Immature natural killer cell (primary cell): ENCODE measurements around the gene PMP22. TPM values are rescaled to one million over a fixed set of nuclear protein-coding genes. Genes with fewer than 3 reads are reported as not detected.

Source experiments
- DNase-seq, 3 donors: peaks; one replicate each; pipeline ENCODE4 v3.0.0; 2022; ENCODE audit warnings: mixed read lengths in 1 of 3
- H3K27ac Mint-ChIP-seq, 6 donors: one replicate each; pipeline ENCODE4 v1.8.0; 2020; ENCODE audit warnings: mixed read lengths in 6 of 6, mild to moderate bottlenecking in 5 of 6, inconsistent platforms in 4 of 6, moderate library complexity in 3 of 6
- H3K27me3 Mint-ChIP-seq, 3 donors: one replicate each; pipeline ENCODE4 v1.8.0; 2020 to 2021; ENCODE audit warnings: low read depth in 3 of 3, mild to moderate bottlenecking in 3 of 3, mixed read lengths in 3 of 3, moderate library complexity in 3 of 3, inconsistent platforms in 1 of 3
- H3K36me3 Mint-ChIP-seq, 3 donors: one replicate each; pipeline ENCODE4 v1.8.0; 2020; ENCODE audit warnings: mixed read lengths in 3 of 3, inconsistent platforms in 2 of 3, mild to moderate bottlenecking in 2 of 3
- H3K4me1 Mint-ChIP-seq, 2 donors: one replicate each; pipeline ENCODE4 v1.8.0; 2020; ENCODE audit warnings: inconsistent platforms in 2 of 2, mild to moderate bottlenecking in 2 of 2, mixed read lengths in 2 of 2, moderate library complexity in 1 of 2
- H3K4me3 Mint-ChIP-seq, 5 donors: one replicate each; pipeline ENCODE4 v1.8.0; 2020; ENCODE audit warnings: mild to moderate bottlenecking in 5 of 5, mixed read lengths in 5 of 5, inconsistent platforms in 3 of 5, moderate library complexity in 3 of 5
- H3K9me3 Mint-ChIP-seq, 6 donors: one replicate each; pipeline ENCODE4 v1.8.0; 2020; ENCODE audit warnings: mild to moderate bottlenecking in 6 of 6, mixed read lengths in 6 of 6, inconsistent platforms in 4 of 6, moderate library complexity in 3 of 6
- polyA plus RNA-seq, 3 donors: library from polyadenylated mRNA; unstranded; fragments of 300-500 nt; fragmentation: Illumina TruSeq; gene quantifications; one replicate each; pipeline ENCODE4 v1.2.3, GENCODE V29; 2021

PMP22 gene
- polyA plus RNA-seq, 3 donors from 2014 or later, result 0.38 TPM; not detected in 2

DNA sequence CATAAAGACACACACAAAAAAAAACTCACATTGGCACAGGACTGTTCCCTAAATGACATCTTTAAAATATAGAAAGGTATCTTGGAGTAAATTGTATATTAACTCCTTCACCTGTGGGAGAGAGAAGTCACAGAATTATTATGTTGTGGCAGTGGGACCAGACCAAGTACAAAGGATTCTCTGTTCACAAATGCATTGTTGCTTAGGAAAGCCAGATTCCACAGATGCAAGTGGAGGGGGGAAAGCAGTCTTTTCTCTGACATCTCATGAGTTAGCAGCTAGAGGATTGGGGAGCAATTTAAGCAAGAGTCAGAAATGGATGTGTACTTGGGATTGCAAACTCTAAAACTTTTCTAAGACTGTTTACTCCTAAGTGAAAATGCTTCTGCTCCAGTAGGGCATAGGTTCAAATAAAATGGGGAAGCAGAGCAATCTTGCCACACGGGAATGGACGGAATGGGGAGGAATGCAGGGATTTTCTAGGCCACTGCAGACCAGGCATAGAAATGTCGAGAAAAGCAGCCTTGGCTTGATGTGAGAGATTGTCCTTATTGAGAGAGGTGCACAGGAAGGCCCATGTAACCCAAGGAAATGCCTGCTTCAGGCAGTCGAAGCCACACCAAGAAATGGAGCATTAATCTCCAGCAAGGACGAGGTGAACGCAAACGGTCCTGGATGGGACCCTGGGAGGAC is 4.1 kb upstream of the PMP22 start:
- Mint-ChIP-seq H3K36me3 (no peaks in the 10 kb centered on the region), H3K27me3 (peaks cover 4 to 13% (median 5%) of the 10 kb centered on the region in 3 donors), H3K9me3 (no peaks in the 10 kb centered on the region), H3K4me1 (no peaks in the 10 kb centered on the region), H3K27ac (no peak overlapping the region), H3K4me3 (no peak overlapping the region)
- no peak for DNase-seq

DNA sequence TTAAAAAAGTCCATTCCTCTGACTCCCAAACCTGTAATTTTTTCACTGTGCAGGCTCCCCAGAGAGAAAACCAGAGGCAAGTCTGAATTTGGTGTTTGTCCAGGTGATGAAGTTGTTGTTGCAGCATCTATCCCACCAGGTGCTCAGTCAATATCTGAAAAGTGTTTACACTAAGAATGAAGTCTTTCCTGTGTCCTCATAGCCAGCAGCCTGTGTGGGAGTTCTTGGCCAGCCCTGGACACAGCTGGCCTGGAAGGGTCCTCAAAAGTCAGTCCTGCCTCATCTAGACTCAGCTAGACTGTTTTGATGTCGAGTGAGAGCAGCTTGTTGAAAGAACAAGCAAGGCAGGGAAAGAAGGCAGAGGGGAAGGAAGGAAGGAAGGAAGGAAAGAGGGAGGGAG is 3.3 kb upstream of the PMP22 start:
- DNase-seq, result no peak
- H3K4me1 Mint-ChIP-seq, result no peaks in the 10 kb centered on the region
- H3K4me3 Mint-ChIP-seq, result no peak overlapping the region
- no peaks in the 10 kb centered on the region for H3K36me3 Mint-ChIP-seq
- no peak overlapping the region for H3K27ac Mint-ChIP-seq
- H3K9me3 Mint-ChIP-seq, result no peaks in the 10 kb centered on the region
- H3K27me3 Mint-ChIP-seq, result peaks cover 5 to 12% (median 7%) of the 10 kb centered on the region in 3 donors

DNA sequence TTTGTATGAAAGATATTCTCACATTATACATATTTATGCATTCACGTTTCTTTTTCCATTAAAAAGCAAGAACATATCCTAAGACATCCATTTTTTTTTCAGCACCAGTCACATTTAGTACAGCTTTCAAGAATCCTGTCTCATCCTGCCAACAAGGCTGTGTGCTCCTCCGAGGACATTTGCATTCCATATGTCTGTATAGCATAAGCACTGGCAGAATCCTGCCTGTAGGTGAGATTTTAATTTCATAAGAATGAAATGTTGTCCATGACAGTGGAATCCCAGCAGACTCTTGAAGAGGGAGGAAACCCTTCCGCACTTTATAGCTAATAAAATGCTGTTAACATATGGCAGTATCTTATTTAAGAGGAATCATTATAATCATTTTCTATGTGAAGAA is 2.9 kb upstream of the PMP22 start:
- Mint-ChIP-seq H3K9me3 (no peaks in the 10 kb centered on the region), H3K36me3 (no peaks in the 10 kb centered on the region), H3K4me1 (no peaks in the 10 kb centered on the region), H3K27ac (no peak overlapping the region), H3K4me3 (no peak overlapping the region), H3K27me3 (peaks cover 5 to 12% (median 7%) of the 10 kb centered on the region in 3 donors)
- DNase-seq, result no peak

DNA sequence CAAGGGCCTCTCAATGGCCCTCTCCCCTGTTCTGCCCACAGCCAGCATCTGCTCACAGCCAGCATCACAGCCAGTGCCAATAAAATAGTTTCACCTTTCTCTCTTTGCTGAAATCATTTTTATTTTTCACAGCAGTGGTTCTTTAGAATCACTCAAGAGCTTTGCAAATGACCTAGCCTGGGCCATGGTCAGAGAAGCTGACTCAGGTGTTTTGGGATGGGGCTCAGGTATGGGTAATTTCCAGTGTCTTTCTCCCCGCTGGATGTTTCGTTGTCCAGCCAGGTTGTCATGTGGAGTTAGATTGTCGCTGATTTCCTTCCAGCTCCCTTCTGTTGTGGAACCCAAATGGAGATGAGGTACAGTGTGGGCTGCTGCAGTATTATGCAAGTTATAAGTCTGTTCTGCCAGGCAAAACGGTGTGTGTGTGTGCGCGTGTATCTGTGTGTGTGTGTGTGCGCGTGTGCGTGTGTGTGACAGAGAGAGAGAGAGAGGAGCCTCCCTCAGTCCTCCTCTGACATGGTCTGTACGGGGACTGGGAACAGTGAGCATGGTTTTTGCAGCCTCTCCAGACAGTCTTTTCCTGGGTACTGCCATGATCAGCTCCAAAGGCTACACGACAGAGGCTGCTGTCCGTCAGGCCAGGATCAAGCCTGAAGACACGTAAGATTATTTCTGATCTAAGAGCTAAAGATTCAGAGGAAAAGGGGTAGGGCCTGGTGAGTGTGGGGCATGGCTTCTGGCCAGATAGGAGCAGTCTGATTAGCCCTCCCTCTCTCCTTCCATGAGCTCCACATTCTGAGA is 1.4 kb upstream of the PMP22 start:
- Mint-ChIP-seq H3K4me3 (no peak overlapping the region), H3K4me1 (no peaks in the 10 kb centered on the region), H3K27me3 (peaks cover 7 to 14% (median 9%) of the 10 kb centered on the region in 3 donors), H3K36me3 (no peaks in the 10 kb centered on the region), H3K9me3 (no peaks in the 10 kb centered on the region), H3K27ac (no peak overlapping the region)
- no peak for DNase-seq

DNA sequence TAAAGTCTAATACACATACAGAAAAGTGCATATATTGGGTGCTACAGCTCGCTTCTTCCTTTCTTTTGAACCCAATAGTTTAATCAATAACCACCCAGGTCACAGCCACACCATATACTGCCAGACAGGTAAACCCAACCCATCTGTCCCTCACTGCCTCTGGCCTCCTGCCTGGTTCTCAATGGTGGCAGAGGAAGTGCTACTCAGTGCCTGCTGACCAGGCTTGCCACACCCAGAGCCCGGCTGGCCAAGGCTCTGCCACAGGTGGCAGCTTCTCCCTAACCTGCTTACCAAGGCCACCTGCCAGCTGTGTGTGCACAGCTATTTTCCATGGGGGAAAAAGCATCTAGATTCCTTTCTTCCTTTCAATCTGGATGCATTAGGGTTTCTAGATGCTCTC is 584 bp downstream of the PMP22 start:
- H3K27me3 Mint-ChIP-seq, result peaks cover 12 to 20% (median 13%) of the 10 kb centered on the region in 3 donors
- no peak overlapping the region for H3K27ac Mint-ChIP-seq
- no peak for DNase-seq
- no peaks in the 10 kb centered on the region for H3K9me3 Mint-ChIP-seq
- H3K4me1 Mint-ChIP-seq, result peaks cover 5 to 8% of the 10 kb centered on the region in 2 donors
- no peaks in the 10 kb centered on the region for H3K36me3 Mint-ChIP-seq
- H3K4me3 Mint-ChIP-seq, result no peak overlapping the region

DNA sequence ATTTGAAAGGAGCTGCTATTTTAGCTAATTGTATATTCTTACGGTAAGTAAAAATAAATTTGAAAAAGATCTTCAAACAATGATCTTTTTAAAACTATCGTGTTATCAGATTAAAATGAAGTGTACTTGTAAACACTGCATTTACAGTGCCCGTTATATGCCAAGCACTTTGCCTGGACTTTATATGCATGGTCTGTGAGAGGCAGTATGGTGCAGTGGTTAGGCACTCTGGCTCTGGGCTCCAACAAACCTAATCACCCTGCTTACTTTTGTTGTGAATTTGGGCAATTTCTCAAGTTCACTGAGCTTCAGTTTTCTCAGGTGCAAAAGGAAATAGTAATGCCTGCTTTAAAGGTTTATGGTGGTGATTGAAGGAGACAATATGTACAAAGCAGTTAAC is 1.4 kb downstream of the PMP22 start:
- Mint-ChIP-seq H3K27ac (no peak overlapping the region), H3K9me3 (no peaks in the 10 kb centered on the region), H3K4me1 (peaks cover 5 to 8% of the 10 kb centered on the region in 2 donors), H3K36me3 (no peaks in the 10 kb centered on the region), H3K4me3 (no peak overlapping the region), H3K27me3 (peaks cover 14 to 23% (median 15%) of the 10 kb centered on the region in 3 donors)
- no peak for DNase-seq

DNA sequence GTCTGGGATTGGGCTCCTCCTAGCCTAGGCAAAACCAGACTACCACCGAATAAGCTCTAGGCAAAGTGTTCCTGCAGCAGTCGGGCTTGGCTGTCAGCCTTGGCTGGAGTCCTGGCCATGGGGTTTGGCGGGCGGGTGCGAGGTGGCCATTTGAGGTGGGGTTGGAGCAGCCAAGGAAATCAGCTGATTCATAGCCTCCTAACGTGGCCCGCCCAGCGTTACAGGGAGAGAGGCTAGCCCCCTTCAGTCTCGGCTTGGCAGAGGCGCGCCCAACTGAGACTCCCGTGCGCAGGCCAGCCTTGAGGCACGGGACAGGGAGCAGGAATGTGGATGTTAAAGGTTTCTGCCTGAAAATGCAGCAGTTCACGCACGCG is 1.9 kb downstream of the PMP22 start:
- peaks cover 14 to 26% (median 15%) of the 10 kb centered on the region in 3 donors for H3K27me3 Mint-ChIP-seq
- H3K9me3 Mint-ChIP-seq, result no peaks in the 10 kb centered on the region
- no peak for DNase-seq
- no peaks in the 10 kb centered on the region for H3K36me3 Mint-ChIP-seq
- peaks cover 5 to 8% of the 10 kb centered on the region in 2 donors for H3K4me1 Mint-ChIP-seq
- H3K4me3 Mint-ChIP-seq, result no peak overlapping the region
- no peak overlapping the region for H3K27ac Mint-ChIP-seq

DNA sequence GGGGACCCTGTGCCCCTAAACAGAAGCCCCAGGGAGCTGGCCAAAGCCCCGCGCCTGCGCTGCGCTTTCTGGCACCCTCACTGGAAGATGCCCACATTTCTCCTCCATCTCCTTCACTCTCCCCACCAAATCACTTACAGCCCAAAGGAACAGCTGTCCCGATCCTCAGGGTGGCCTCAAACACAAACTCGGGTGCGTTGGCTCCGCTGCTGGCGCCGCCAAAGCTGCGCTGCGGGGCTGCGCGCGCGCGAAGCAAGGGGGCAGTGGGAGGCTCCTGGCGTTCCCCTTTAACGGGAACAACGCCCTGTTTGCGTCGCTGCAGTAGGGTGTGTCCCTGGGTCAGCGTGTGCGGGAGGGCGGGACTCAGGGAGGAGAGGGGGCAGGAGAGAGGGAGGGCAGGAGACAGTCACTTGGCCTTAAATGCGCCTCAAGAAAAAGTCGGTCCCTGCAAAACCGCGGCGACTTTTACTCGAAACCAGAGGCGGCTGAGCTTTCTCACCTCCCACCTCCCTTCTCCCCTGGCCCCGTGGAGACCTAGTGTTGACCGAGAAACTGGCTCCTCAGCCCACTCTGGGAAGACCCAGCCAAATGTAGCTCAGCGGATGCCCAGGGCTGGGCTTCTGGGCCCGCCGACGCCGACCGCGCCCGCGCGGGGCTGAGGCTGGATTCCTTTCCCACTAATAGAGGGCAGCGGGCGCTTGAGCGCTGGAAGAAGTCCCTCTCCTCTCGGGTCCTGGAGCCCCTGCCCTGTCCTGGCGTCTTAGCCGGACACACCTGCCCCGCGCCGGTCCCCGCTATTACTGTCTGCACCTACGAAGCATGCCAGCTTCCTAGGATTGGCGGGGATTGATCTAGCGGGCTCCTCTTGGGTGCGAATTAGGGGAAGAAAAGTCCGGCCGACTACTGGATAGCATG is 2.6 kb downstream of the PMP22 start:
- Mint-ChIP-seq H3K4me1 (peaks cover 5 to 14% of the 10 kb centered on the region in 2 donors), H3K27me3 (peaks cover 14 to 30% (median 15%) of the 10 kb centered on the region in 3 donors), H3K9me3 (no peaks in the 10 kb centered on the region), H3K36me3 (no peaks in the 10 kb centered on the region), H3K27ac (no peak overlapping the region), H3K4me3 (peak overlapping the region in 3 of 5 donors; percentile 7 to 43 (median 23))
- DNase-seq, result no peak

DNA sequence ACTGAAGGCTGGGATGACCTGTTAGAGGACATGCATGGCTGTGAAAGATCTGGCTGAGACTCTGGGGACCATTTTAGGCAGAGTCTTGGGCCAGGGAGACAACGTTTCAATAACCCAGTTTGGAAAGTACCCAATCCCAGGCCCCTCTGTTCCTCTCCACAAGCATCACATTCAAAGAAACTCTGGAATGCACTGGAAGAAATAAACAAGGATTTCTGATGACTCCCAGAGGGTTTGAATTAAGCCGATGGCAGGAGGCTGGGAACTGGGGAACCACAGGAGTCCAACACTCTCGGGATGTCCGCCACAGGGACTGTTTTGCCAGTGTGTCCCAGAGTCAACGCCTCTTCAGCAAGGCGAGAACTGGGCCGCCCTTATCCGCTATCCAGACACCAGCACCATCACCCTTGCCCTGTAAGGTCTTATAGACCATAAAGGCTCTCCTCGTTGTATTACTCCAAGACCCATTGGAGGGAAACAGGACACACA is 3.3 kb downstream of the PMP22 start:
- peaks cover 12 to 24% (median 15%) of the 10 kb centered on the region in 3 donors for H3K27me3 Mint-ChIP-seq
- no peak overlapping the region for H3K27ac Mint-ChIP-seq
- peak overlapping the region in 3 of 5 donors; percentile 7 to 43 (median 23) for H3K4me3 Mint-ChIP-seq
- DNase-seq, result no peak
- H3K36me3 Mint-ChIP-seq, result no peaks in the 10 kb centered on the region
- H3K4me1 Mint-ChIP-seq, result peaks cover 9 to 21% of the 10 kb centered on the region in 2 donors
- H3K9me3 Mint-ChIP-seq, result no peaks in the 10 kb centered on the region

DNA sequence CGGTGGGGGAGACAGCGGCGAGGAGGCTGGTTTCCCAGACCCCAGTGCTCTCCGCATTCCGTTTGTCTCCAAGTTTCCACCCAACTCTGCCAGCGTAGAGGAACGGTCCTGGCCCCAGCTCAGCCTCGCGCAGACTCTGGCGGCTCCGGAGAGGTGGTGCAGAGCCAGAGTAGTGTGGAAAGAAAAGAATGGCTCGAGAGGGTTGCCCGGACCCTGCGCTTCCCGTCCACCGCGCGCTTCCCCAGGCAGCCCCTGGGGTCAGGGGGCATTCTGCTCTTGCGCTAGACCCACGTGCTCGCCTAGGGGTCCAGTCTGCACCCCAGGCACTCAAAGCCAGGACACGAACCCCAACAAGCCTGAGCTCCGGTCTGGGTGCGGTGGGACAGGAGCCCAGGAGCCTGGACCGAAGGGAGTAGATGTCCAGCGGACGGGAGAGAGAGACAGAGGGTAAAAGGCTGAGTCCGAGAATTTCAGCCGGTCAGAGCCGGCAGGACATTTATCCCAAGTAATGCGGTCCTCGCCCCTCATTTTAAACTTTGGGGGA is 3.8 kb downstream of the PMP22 start:
- peaks cover 9 to 25% of the 10 kb centered on the region in 2 donors for H3K4me1 Mint-ChIP-seq
- no peak for DNase-seq
- no peak overlapping the region for H3K27ac Mint-ChIP-seq
- H3K9me3 Mint-ChIP-seq, result no peaks in the 10 kb centered on the region
- no peaks in the 10 kb centered on the region for H3K36me3 Mint-ChIP-seq
- peak overlapping the region; percentile 21 to 85 (median 29) for H3K4me3 Mint-ChIP-seq
- peaks cover 10 to 21% (median 14%) of the 10 kb centered on the region in 3 donors for H3K27me3 Mint-ChIP-seq

DNA sequence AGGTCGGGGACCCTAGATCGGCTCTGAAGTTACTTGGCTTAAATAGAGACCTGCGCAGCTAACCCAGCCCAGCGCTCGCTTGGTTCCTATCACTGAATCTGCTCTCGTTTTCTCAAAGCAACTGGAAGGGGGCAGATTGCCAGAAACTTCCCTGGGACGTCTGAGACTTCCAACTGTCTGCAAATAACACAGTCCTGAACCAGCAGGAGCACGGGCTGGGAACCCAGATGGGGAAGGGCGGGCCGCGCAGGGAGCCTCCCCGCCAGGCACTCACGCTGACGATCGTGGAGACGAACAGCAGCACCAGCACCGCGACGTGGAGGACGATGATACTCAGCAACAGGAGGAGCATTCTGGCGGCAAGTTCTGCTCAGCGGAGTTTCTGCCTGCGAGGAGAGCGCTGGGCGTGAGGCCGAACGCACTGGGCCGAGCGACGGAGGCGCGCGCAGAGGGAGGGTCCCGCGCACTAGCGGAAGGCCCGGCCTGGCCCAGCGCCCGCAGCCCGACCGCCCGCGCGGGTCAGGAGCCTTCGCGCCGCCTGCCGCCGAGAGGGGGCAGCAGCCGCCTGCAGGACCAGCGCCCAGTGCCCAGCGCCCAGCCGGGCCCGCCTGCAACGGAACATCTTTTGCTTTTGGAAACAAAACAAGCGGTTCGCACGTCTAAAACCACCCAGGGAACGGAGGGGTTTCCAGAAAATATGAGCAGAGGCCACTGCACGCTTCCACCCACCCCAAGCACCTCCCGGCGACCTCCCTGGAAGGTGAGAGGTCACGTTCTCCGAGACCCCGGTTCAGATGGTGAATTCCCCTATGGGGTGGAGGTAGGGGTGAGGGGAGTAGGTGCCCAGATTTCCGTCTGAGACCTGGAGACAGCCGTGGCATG is 4.5 kb downstream of the PMP22 start:
- DNase-seq, result peak; percentile 35 to 57 (median 47)
- Mint-ChIP-seq H3K27ac (no peak overlapping the region), H3K36me3 (no peaks in the 10 kb centered on the region), H3K27me3 (peaks cover 10 to 21% (median 12%) of the 10 kb centered on the region in 3 donors), H3K4me3 (peak overlapping the region; percentile 71 to 85 (median 81)), H3K9me3 (no peaks in the 10 kb centered on the region), H3K4me1 (peaks cover 9 to 25% of the 10 kb centered on the region in 2 donors)

DNA sequence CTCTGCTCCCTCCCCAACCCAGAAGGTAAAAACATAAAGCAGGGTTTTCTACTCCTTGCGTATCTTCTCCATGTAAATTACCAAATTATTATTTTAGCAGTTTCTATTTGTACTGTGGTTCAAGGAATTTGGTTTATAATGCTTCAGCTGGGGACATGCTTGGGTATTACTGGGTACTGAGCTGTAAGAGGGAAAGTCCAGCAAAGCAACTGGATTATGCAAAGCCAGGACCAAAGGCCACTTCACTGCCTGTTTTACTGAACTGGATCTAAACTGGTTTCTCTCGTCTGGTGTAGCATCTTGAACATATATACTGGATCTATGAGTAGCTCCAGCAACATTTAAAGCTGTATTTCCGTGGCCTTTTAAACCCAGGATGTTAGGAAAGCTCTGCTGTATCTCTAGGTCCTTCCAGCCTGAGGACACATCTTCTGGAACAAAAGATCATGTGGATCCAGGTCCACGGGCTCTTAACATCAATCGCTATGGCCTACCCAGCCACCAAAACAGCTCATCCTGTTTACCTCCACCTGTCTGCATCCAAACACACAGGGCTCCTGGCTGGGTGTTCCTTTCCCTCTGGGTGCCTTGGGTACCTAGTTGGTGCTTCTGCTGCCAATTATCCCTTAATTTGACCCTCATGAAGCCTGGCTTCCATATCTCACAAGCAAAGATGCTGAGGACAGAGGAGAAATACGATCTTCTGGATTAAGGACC is 7.2 kb downstream of the PMP22 start:
- Mint-ChIP-seq H3K27me3 (peaks cover 8 to 24% (median 14%) of the 10 kb centered on the region in 3 donors), H3K27ac (no peak overlapping the region), H3K9me3 (no peaks in the 10 kb centered on the region), H3K4me1 (peaks cover 9 to 25% of the 10 kb centered on the region in 2 donors), H3K4me3 (no peak overlapping the region), H3K36me3 (no peaks in the 10 kb centered on the region)
- DNase-seq, result no peak
